ENCODE measurements around the gene OSBPL3.

DNA sequence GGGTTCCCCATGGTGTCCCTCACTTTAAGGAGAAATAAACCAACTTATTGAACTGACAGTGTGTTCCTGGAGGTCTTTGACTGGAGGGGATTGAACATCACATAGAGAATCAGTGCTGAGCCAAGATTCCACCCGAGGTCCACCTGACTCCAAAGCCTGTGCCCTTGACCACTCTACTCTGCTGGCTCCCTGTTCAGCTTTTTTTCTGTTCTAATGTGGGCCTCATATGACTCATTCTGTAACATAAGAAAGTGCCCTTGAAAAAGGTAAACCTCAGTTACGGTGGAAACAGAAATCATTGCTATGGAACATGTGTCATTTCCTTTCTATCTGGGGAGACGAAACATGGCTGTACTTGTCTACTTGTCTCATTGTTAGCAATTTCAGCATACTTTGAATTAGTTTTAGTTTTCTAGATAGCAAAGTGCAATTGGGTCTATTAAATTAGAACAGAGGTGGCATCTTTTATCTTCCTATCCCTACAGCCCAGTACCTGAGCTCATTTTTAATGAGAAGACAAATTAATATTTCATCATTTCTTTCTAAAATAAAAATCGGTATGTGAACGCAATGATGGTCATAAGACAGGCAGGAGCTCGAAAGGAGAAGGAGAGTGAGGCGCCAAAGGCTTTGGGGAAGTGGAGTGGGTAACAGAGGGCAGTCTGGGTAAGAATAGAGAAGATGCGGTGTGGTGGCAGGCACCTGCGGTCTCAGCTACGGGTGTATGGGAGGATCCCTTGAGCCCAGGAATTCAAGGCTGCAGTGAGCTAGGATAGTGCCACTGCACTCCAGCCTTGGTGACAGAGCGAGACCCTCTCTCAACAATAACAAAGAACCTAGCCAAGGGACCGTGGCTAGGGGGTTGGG is 224.2 kb downstream of the OSBPL3 start:
- TF ChIP-seq, protein P1, sequence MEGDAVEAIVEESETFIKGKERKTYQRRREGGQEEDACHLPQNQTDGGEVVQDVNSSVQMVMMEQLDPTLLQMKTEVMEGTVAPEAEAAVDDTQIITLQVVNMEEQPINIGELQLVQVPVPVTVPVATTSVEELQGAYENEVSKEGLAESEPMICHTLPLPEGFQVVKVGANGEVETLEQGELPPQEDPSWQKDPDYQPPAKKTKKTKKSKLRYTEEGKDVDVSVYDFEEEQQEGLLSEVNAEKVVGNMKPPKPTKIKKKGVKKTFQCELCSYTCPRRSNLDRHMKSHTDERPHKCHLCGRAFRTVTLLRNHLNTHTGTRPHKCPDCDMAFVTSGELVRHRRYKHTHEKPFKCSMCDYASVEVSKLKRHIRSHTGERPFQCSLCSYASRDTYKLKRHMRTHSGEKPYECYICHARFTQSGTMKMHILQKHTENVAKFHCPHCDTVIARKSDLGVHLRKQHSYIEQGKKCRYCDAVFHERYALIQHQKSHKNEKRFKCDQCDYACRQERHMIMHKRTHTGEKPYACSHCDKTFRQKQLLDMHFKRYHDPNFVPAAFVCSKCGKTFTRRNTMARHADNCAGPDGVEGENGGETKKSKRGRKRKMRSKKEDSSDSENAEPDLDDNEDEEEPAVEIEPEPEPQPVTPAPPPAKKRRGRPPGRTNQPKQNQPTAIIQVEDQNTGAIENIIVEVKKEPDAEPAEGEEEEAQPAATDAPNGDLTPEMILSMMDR (IDR thresholded peaks at IDR 0.05), result no peak
- no peak for TF ChIP-seq EP300 (IDR thresholded peaks at IDR 0.05)
- TF ChIP-seq POLR2AphosphoS5 (IDR thresholded peaks at IDR 0.05), result no peak

Measured in gastroesophageal sphincter (tissue), 3 donors.